Activated CD4-positive, CD25-positive, alpha-beta regulatory T cell treated with anti-CD3 and anti-CD28 coated beads, Interleukin-2, amount 50 U/mL, for 72 hours (primary cell): Measurements from ENCODE around the gene BANF2.
"Not testable (repeated sequence)": the region's sequence is repeated elsewhere in the genome, so short reads cannot be mapped to it uniquely, and the experiment has no call there.

Source experiments
- DNase-seq: peaks from one replicate; pipeline ENCODE4 v3.0.0; 2021

BANF2 gene

DNA sequence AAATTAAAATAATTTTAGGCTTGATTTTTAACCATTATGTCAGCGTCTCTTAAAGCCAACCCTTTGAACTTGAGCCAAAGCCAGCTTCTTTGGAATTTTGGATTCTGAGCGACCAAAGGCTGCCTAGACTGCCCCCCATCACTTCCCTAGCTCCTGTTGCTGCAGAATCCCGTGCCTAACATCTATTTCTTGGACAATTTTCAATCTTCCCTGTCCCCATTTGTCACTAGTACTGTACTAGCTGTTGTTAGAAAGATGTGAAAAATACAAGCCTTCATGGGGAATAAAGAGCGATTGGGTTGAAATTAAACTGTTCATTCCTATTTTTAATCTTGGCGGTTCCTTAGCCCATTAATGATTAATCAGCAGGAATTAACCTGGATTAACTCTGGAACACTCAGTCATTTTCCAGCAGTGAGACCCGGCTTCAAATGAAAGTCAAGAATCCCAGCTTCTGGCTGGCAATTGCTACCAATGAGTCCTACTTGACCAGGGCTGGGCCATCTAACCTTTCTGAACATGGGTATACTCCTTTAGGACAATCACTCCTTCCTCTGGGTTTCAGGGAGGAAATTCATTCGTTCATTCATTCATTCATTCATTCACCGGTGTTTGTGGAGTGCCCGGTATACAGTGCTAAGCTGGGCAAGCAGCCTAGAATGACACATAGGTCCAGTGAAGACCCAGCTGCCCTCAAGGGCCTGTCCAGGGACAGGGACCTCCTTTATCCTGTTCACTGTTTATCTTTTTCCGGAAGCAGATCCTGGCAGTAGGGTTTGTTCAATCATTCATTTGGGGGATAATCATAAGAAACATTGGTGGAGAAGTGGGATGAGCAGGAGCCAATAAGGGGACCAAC lies 16.3 kb upstream of the BANF2 start:
- no peak for DNase-seq

DNA sequence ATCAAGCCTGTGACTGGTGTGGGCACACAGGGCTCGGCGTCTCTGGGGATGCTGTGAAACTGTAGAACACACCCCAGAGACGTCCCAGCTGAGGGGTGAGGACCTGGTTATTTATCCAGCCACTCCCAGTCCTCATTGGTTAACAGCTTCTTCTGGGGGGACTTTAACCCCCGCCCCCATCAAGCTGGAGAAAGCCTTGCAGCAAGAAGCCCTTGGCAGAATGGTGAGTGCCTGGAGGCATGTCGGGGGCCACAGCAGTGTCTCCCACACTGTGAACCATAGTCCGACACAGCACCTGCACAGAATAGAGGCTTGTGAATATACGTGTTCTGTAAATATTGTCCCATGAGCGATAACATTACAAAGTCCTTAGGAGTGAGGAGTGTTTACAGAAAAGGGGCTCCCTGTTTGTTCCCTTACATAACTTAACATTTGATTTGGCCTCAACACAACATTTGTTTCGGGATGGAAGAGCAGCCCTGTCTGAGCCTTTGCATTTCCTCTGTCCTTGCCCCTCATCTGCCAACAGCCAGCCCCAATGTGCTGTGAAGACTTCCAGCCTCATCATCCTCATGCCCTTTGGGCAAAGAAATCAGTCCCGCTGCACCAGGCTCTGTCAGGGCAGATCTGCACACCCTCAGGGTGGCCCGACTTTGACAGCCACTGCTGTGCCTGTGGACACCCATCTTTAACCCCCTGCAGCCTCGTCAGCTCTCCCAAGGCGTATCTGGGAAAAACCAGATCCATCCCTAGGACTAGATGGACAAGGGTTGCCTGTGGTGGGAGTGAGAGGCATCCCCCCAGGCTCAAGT lies 15.5 kb upstream of the BANF2 start:
- no peak for DNase-seq

DNA sequence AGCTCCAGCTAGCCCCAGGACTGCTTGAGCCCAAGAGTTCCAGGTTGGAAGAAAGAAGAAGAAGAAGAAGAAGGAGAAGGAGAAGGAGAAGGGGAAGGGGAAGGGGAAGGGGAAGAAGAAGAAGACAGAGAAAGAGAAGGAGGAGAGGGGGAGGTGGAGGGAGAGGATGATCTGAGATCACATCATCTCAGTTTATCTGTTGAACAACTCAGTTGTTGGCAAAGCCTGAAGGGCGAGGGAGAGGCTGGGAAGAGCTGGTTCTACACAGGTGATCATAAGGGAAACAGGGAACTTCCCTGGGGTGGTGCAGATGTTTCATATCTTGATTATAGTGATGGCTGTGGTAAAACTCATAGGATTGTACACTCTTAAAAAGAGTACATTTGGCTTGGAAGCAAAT lies 14.6 kb upstream of the BANF2 start:
- DNase-seq, result no peak

DNA sequence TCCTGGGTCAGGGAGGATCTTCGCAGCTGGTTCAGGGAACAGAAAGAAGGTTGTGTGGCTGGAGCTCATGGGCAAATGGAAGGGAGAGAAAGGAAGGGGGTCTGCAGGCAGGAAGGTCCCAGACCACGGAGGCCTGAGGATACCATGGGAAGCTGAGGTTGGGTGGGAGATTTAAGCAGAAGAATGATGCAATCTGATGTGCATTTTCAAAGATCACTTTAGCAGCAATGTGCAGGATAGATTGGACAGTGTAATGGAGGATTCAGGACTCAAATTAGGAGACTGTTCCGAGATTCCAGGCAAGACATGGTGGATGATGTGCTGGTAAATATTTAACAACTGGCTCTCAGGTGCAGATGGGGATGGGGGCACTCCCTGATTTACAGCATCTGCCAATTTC lies 12.0 kb upstream of the BANF2 start:
- DNase-seq, result no peak

DNA sequence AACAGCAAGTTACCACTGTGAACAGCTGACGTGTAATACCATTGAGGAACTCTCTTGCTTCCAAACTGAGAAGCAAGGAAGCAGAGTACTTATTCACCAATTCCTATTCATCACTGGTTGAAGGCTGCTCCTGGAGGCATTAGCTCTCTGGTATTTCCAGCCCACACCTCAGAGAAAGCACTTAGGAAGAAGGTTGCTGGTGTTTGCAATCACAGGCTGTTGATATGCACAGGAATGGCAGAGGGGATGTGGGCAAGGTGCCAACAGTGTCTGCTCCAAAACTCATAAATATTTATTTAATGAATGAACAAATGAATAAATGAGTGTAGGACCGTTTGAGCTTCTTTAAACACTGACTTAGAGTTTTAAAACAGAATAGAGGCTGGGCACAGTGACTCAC lies 10.8 kb upstream of the BANF2 start:
- DNase-seq, result no peak

DNA sequence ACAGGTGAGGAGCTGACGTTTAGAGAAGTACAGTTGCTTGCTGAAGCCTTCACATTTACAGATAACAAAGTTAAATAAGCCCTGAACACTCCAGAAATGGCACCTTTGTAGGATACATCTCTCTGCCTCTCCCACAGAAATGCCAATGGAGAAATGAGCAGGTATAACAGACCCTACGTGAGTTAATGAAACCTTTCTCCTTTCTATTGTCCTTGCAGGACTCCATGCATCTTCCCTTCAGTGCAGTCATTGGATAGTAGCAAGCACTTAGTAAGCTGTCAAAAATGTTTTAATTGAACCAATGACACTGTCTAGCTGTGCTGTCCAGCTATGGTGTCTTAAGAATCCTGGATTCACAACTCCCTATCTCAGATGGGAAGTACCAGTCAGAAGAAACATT lies 9.6 kb upstream of the BANF2 start:
- no peak for DNase-seq

DNA sequence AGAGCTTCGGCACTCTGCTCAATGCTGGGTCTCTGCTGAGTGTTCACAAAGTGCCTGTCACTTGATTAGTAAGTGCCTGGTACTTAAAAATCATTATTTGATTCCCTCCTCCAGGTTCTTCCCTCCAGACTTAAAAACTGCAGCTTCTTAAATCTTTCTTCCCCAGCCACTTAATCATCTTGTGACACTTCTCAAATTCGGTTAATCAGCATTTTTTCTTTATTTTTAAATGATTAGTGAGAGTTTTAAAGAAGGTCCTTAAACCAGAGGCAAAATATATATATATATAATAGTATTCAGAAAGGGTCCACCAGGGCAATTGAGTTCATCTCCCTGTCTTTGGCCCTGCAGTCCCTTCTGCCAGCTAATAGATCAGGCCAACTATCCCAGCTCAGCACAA lies 8.0 kb upstream of the BANF2 start:
- no peak for DNase-seq

DNA sequence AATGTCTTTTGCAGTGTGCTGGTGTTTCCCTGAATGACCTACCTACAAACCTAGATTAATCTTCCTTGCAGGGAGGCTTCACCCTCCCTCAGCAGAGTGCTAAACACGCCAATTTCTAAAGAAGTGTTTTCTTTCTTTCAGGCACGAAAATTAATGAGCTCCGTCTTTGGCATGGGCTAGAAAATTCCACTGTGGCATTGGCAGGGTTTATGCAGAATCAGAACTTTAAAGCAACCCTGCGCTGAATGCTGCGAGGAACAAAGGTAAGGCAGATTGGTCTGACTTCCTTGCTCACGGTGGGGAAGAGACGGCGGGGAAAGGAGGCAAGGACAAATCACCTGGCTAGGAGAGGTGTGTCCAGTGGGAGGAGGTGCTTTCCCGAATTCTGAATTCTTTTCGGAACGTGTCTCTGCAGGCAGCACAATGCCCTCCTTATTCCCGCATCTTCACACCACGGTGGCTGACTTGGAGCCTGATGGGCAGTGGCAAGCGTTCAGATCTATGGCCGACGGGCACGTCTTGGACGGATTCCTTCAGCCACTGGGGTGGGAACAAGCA lies 6.2 kb upstream of the BANF2 start:
- DNase-seq, result no peak

DNA sequence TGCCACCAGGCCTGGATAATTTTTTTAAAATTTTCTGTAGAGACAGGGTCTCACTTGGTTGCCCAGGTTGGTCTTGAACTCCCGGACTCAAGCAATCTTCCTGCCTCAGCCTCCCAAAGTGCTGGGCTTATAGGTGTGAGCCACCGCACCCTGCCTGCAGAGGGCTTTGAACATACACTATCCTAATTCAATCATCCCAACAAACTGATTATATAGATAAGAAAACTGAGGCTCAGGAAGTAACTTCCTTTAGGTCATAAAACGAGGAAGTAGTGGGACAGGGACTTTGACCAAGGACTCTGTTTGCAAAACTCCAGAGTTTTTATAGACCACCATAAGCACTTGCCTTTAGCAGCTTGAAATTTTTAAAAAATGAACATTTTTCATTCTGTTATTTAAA lies 5.0 kb upstream of the BANF2 start:
- DNase-seq, result no peak

DNA sequence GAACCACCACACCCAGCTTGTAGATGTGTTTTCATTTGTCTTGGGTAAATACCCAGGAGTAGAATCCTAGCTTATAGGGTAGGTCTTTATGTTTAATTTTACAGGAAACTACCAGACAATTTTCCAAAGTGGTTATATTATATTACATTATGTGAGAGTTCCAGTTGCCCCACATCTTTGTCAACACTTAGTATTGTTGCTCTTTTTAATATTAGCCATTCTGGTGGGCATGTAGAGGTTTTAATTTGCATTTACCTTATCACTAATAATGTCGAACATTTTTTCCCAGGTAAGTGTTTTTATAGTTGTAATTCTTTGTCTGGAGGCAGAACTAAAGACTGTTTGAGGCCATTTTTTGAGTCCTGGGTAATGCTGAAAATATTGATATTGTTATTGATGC lies 3.5 kb upstream of the BANF2 start:
- DNase-seq, result no peak

DNA sequence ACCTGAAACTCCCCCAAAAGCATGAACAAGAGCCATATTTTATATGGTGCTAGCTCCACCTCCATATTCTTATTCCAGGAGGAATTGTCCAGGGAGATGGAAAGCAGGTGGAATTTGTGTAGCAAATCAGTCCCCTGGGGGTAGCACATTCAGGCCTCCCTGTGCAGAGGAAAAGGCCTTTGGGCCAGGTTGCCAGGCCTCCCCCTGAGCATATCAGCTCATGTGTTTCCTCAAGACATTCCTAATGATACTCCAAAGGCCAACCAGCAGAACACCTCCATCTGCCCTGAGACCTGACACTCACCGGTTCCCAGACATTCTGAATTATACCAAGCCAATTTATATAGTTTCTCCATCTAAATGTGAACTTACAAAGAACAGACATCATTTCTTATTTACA lies 2.6 kb upstream of the BANF2 start:
- DNase-seq, result no peak

DNA sequence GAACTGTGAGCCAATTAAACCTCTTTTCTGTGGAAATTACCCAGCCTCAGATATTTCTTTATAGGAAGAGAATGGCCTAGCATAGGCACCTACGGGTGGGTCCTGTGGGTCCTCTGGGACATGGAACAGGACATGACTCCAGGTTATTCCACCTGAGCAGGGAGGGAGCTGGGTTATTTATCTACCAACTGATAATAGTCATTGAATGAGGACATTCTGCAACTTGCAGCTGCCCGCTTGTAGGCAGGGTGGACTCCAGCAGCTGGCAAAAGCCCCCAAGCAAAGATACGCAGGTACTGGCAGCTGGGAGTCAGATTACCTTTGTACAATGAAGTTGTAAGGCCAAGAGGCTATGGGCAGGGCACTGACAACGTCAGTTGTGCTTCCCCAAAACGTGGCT lies 1.4 kb upstream of the BANF2 start:
- no peak for DNase-seq

DNA sequence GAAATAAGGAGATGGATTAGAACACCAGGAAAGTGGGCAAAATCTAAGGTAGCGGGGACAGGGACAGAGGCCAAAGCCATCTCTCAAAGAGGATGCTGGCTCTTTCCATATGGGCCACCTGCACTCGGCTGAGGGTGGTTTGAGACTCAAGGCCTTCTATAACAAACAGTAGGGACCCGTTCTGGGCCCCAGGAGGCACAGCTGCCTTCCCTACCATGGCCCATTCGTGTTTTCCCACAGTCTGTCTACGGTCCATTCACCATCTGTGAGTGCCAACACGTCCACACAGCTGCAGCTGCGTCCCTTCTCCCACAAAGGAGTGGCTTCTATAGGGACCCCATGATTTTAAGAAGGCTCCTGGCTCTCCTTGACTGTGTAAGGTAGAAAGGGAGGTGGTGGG lies 871 bp downstream of the BANF2 start:
- DNase-seq, result no peak

DNA sequence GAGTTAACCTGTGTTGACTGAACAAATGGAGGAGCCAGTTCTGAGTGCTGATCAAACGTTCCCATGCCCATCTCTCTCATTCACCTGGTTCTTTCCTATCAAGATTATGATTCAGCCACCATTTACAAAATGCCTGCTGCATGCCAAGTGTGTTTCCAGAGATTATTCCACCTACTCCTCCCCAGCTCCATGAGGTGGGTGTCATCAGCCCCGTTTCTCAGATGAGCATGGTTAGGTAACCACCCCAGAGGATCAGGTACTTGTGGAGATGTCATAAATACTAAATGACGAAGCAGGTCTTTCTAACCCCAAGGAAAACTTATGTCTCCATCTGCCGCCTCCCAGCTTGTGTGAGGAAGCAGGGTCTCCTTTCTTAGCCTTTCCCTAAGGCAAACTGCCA lies 2.1 kb downstream of the BANF2 start:
- DNase-seq, result no peak

DNA sequence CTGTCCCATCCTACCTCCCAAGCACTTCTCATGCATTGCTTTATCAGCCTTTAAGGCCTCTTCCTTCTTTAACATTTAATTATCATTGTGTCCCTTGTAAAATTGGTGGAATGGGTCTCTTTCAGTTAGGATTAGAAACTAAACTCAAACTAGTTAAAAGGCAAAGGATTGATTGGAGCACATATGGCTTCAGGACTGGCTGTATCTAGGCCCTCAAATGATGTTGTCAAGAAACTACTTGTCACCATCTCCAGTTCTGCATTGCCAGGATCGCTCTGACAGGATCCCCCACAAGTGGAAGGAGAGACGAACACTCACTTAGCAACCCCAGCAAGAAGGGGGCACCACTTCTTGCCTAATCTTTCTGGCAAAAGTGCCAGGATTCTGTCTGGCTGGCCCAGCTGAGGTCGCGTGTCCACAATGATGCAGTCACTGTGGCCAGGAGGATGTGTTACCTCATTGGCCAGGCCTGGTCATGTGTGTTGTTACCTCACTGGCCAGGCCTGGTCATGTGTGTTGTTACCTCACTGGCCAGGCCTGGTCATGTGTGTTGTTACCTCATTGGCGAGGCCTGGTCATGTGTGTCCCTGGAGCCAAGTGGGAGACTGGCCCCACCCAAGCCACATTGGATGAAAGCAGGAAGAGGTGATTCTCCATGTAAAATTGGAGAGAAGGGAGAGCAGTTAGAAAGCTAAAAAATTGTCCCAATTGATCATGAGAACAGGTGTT lies 5.0 kb downstream of the BANF2 start:
- DNase-seq, result no peak

DNA sequence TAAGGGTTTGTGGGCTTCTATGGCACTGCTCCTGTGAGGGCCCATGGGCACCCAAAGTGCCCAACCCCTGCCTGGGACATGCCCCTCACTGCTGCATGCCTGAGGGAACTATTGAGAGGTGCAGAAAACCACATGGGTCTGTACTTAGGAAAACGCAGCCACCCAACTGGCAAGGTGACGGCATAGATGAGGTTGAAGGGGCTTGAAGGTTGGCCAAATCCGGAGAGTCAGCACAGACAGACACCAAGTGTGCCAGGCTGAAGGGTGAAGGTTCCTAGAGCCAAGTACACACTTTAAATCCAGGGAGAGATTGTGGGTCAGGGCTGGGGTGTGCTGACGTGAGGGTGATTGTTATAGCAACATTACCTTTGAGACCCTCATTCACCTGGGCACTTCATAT lies 6.2 kb downstream of the BANF2 start:
- DNase-seq, result no peak

DNA sequence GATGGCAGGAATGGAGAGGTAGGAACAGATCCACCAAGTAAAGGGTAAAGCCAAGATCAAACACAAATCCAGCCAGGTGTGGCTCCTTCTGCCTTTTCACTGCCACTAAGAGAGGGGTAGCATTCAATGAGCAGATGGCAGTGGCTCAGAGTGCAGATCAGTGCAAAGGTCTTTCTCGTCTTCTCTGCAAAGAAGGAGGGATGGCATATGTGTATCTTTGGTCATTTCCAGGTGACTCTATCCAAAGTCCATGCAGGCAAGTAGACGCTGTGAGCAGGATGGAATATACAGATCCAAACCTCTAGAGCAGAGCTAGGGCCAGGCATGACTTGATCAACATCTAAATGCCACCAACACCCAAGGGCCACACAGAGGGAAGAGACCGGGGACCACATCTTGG lies 6.9 kb downstream of the BANF2 start:
- DNase-seq, result no peak

DNA sequence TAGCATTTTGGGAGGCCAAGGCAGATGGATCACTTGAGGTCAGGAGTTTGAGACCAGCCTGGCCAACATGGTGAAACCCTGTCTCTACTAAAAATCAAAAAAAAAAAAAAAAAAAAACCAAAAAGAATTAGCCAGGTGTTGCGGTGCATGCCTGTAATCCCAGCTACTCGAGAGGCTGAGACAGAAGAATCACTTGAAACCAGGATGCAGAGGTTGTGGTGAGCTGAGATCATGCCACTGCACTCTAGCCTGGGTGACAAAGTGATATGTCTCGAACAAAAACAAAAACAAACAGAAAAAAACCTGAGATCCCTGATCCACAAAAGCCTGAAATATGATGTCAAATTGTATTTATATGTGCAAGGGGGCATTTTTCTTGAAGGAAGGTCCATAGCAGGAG lies 8.2 kb downstream of the BANF2 start:
- not testable (repeated sequence) for DNase-seq

DNA sequence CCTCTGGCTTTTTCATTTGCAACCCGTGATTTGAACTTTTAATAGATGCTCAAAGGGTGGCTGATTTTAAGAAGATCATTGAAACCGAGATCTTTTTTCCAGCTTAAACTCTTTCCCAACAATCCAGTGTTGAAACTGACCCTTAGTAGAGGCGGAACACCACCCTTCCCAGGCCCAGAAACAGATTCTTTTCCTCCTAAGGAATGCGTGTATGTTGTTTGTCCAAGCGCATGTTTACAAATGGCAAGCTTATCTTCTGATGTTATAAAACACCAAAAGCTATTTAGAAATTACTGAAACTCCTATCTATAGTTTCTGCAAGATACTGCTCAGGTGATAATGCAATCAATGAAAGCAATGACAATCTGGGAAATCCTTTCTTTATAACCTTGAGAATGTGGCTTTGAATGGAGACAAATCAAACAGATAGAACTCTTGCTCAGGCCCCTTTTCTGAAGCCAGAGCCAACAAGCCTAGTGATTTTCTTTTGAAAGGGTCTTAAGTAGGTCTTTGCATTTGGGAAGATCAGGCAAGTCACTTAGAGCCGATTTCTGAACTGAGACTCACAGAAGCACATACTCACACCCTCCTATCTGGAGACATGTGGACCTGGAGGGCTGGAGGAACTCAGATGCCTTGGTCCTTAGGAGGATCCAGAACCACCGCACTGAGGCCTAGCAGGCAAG lies 9.1 kb downstream of the BANF2 start:
- DNase-seq, result no peak

DNA sequence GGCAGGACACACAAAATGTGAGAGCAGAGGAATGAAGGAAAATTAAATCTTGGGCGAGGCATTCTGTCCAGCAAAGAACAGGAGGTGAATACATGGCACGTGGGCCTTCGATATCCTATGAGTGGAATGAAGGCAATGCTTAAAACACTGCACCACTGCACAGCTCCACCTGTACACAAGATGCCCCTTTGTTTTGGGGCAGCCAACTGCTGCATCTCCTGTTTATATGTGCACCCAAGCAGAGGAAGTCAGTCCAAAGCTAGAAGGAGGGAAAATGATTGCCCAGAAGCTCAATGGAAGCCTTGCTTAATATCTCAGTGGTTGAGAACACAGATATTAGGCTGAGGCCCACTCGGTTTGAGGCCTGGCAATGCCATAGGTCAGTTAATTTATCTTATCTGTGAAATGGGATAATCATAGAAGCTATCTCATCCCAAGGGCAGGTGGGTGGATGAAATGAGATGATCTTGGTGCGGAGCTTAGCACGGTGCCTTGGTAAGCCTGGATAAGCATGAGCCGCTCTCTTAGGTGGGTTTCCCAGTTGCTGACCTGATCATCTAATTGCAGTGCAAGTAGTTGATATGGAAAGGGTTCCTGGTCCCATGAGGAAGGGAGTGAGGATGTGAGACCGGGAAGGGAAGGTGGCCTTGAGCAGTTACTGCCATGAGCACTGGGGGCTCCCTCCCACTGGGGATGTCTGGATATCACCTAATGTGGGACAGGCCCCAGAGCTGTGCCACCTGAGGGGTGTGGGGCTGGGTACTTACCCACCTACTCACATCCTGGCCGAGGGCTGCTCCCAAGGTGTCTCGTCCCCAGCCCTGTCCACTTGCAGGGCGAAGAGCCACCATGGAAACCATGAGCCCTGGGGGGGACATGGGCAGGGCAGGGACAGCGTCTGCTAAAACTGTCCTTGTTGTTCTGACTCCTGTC lies 9.9 kb downstream of the BANF2 start:
- DNase-seq, result no peak

DNA sequence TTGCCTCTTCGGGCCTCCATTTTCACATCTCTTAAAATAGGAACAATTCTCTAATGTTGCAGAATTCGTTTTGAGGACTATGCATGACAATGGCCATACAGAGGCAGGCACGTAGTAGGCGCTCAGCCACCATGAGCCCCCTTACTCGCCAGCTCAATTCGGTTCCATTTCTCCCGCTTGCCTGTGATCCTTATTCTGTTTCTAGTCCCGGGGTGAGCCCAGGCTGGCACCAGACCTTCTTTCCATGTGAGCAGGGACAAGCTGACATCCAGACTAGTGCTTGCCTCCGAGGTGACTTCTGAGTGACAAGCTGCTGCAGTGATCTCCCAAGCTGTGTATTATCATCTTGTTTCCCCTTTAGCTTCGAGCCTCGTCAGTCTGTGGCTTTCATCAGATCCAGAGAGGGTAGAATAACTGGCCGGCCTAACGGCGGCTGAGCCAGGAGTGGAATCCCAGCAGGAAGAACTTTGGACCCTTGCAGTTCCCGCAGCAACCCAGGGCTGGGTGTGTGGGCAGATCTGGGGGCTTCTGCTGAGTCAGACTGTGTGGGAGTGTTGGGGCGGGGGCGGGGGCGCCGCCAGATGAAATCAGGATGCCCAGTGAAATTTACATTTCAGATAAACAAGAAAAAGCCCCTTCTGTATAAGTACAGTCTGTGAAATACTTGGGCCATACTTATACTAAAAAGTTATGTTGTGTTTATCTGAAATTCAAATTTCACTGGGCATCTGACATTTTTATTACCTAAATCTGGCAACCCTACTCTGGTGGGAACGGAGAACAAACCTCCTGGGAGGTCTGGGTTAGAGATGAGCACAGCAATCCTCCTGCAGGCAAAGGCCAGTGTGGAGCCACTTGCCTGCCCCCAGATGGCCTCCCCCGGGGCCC lies 10.9 kb downstream of the BANF2 start:
- no peak for DNase-seq
